ENCODE measurements around the gene TXN2.

DNA sequence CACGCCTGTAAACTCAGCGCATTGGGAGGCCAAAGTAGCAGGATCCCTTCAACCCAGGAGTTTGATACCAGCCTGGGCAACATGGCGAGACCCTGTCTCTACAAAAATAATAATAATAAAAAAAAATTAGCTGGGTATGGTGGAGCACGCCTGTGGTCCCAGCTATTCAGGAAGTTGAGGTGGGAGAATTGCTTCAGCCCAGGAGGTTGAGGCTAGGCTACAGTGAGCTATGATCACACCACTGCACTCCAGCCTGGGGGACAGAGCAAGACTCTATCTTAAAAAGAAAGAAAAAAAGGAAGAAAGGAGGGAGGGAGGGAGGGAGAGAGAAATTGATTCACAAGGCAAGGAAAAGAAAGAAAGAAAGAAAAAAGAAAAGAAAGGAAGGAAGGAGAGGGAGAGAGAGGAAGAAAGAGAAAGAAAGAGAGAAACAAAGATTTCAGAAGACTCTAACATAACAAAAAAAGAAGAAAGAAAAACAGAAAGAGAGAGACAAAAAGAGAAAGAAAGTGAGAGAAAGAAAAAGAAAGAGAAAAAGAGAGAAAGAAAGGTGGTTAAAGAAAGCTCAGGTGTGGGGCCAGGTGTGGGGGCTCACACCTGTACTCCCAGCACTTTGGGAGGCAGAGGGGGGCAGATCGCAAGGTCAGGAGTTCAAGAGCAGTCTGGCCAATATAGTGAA lies 56.4 kb downstream of the TXN2 start:
- TF ChIP-seq POLR2A (IDR thresholded peaks at IDR 0.05; ENCODE audit: low read depth, low read length) (no peak), TAF1 (IDR thresholded peaks at IDR 0.05; ENCODE audit: low read depth, low read length) (no peak)
